NCI-H2107 treated with DMSO at 0.1 percent for 48 hours (cell line): ENCODE results near the gene UBAP2.
"Not testable (repeated sequence)": the region's sequence is repeated elsewhere in the genome, so short reads cannot be mapped to it uniquely, and the experiment has no call there.

ENCODE experiments used
- DNase-seq: peaks from one replicate; lab custom pipeline; 2025; ENCODE audit not compliant: unreplicated experiment; lab: John Stamatoyannopoulos, UW

UBAP2 gene

GRCh38 chr9:33992632-33993031, 56.1 kb downstream of the UBAP2 start:
- DNase-seq, result no peak

- DNase-seq, result no peak
Measured at GRCh38 chr9:33988219-33988890, 60.3 kb downstream of the UBAP2 start.

- no peak for DNase-seq
Measured at GRCh38 chr9:33976414-33976813, 72.3 kb downstream of the UBAP2 start.

- no peak for DNase-seq
Measured at GRCh38 chr9:33972698-33973097, 76.0 kb downstream of the UBAP2 start.

GRCh38 chr9:33964086-33964768, 84.5 kb downstream of the UBAP2 start:
- no peak for DNase-seq

GRCh38 chr9:33962468-33962867, 86.2 kb downstream of the UBAP2 start:
- DNase-seq, result not testable (repeated sequence)

GRCh38 chr9:33959725-33960124, 89.0 kb downstream of the UBAP2 start:
- DNase-seq, result no peak

- DNase-seq, result no peak
Measured at GRCh38 chr9:33956544-33956943, 92.1 kb downstream of the UBAP2 start.

GRCh38 chr9:33952066-33952465, 96.6 kb downstream of the UBAP2 start:
- DNase-seq, result no peak

GRCh38 chr9:33950371-33950770, 98.3 kb downstream of the UBAP2 start:
- DNase-seq, result no peak

- no peak for DNase-seq
Measured at GRCh38 chr9:33946779-33947535, 101.7 kb downstream of the UBAP2 start.

- no peak for DNase-seq
Measured at GRCh38 chr9:33943389-33943788, 105.3 kb downstream of the UBAP2 start.

GRCh38 chr9:33942471-33943083, 106.1 kb downstream of the UBAP2 start:
- DNase-seq, result no peak

GRCh38 chr9:33939924-33940874, 108.5 kb downstream of the UBAP2 start:
- DNase-seq, result no peak

GRCh38 chr9:33934188-33934878, 114.4 kb downstream of the UBAP2 start:
- no peak for DNase-seq

GRCh38 chr9:33932078-33932807, 116.4 kb downstream of the UBAP2 start:
- DNase-seq, result no peak

- DNase-seq, result no peak
Measured at GRCh38 chr9:33931326-33931725, 117.4 kb downstream of the UBAP2 start.

GRCh38 chr9:33927694-33928093, 121.0 kb downstream of the UBAP2 start:
- no peak for DNase-seq
